Stimulated activated CD4-positive, alpha-beta T cell treated with anti-CD3 and anti-CD28 coated beads, TNF-alpha, amount 100 ng/mL, for 48 hours (primary cell): ENCODE measurements around the gene COL23A1.

ENCODE experiments used
- DNase-seq, 3 donors: peaks; one replicate each; pipeline ENCODE4 v3.0.0-alpha.2; 2020; ENCODE audit warnings: low read depth in 3 of 3

COL23A1 gene

GRCh38 chr5:178421699-178422399, 168.3 kb downstream of the COL23A1 start:
- DNase-seq: no peak

- DNase-seq: no peak
These were observed 169.1 kb downstream of the COL23A1 start for GRCh38 chr5:178421128-178421527.

GRCh38 chr5:178420354-178420781, 169.8 kb downstream of the COL23A1 start:
- no peak for DNase-seq

GRCh38 chr5:178419651-178420050, 170.5 kb downstream of the COL23A1 start:
- no peak for DNase-seq

GRCh38 chr5:178419196-178419595, 171.0 kb downstream of the COL23A1 start:
- no peak for DNase-seq

- no peak for DNase-seq
These were observed 171.7 kb downstream of the COL23A1 start for GRCh38 chr5:178418471-178419010.

- DNase-seq: no peak
These were observed 172.2 kb downstream of the COL23A1 start for GRCh38 chr5:178418031-178418430.

GRCh38 chr5:178417391-178417811, 172.8 kb downstream of the COL23A1 start:
- DNase-seq: no peak

- DNase-seq: no peak
These were observed 173.3 kb downstream of the COL23A1 start for GRCh38 chr5:178416919-178417318.

GRCh38 chr5:178416206-178416882, 173.8 kb downstream of the COL23A1 start:
- no peak for DNase-seq

GRCh38 chr5:178415353-178415752, 174.8 kb downstream of the COL23A1 start:
- DNase-seq: no peak

GRCh38 chr5:178413988-178414387, 176.2 kb downstream of the COL23A1 start:
- DNase-seq: no peak

GRCh38 chr5:178411083-178411482, 179.1 kb downstream of the COL23A1 start:
- no peak for DNase-seq

GRCh38 chr5:178407646-178408045, 182.5 kb downstream of the COL23A1 start:
- DNase-seq: no peak

- no peak for DNase-seq
These were observed 185.2 kb downstream of the COL23A1 start for GRCh38 chr5:178404987-178405386.

- no peak for DNase-seq
These were observed 186.1 kb downstream of the COL23A1 start for GRCh38 chr5:178403956-178404600.

- no peak for DNase-seq
These were observed 186.8 kb downstream of the COL23A1 start for GRCh38 chr5:178403351-178403750.

GRCh38 chr5:178399701-178400095, 190.5 kb downstream of the COL23A1 start:
- no peak for DNase-seq

- DNase-seq: no peak
These were observed 191.1 kb downstream of the COL23A1 start for GRCh38 chr5:178398901-178399700.

GRCh38 chr5:178396796-178397720, 193.1 kb downstream of the COL23A1 start:
- DNase-seq: no peak

- DNase-seq: no peak
These were observed 196.1 kb downstream of the COL23A1 start for GRCh38 chr5:178394074-178394473.
